NCI-H446 (cell line): ENCODE data around the gene TXNDC2.

Source experiments
- DNase-seq, 2 experiments: peaks; one replicate each; lab custom pipeline; 2025; lab: John Stamatoyannopoulos, UW

Gene TXNDC2

GRCh38 chr18:9931678-9932077 is 45.9 kb downstream of the TXNDC2 start:
- DNase-seq = no peak

- DNase-seq = no peak
Observed at GRCh38 chr18:9933865-9934264, 48.1 kb downstream of the TXNDC2 start.

- DNase-seq = no peak
Observed at GRCh38 chr18:9934274-9934673, 48.5 kb downstream of the TXNDC2 start.
